IMR-90 (cell line): ENCODE measurements around the gene ISCU. TPM values are rescaled to one million over a fixed set of nuclear protein-coding genes. Genes with fewer than 3 reads are reported as not detected.

ENCODE experiments used
- ATAC-seq: fragments of 200-7000 bp; cut with Tn5 transposase; 2 replicates; pipeline ENCODE4 v1.9.1; 2020; ENCODE audit warnings: low read depth, mild to moderate bottlenecking, moderate library complexity
- BruUV-seq: library from RNA; stranded (reverse); fragments of 400-500 nt; replicated peaks from 2 replicates; lab custom pipeline; 2021; lab: Mats Ljungman, UMichigan
- CTCF ChIA-PET: fragments of 300-600 bp; formaldehyde crosslinking; extraction: SDS; loops from one replicate; lab custom pipeline; 2021; ENCODE audit warnings: antibody characterized with exemption; lab: Yijun Ruan, JAX
- POLR2A ChIA-PET: fragments of 300-600 bp; sonication (Branson Sonifier 250); formaldehyde crosslinking; loops from one replicate; lab custom pipeline; 2022; ENCODE audit warnings: antibody characterized with exemption; ENCODE audit not compliant: unreplicated experiment; lab: Charles Lee
- DNase-seq: peaks from one replicate; pipeline ENCODE4 v3.0.0; 2013
- H2AFZ ChIP-seq: replicated peaks from 2 replicates; pipeline ENCODE3; 2013; ENCODE audit warnings: low read length, mild to moderate bottlenecking; ENCODE audit not compliant: poor library complexity
- H2AK5ac ChIP-seq: 2 replicates; pipeline ENCODE4 v1.6.1; 2013; ENCODE audit warnings: low read depth, low read length, inconsistent platforms
- H2AK9ac ChIP-seq: replicated peaks from 2 replicates; pipeline ENCODE3; 2013; ENCODE audit warnings: mild to moderate bottlenecking, low read depth, low read length, moderate library complexity; ENCODE audit not compliant: poor library complexity
- H2BK120ac ChIP-seq: 2 replicates; pipeline ENCODE4 v1.6.1; 2013; ENCODE audit warnings: low read depth, low read length, inconsistent platforms
- H2BK15ac ChIP-seq: 3 replicates; pipeline ENCODE4 v1.6.1; 2013; ENCODE audit warnings: low read depth, low read length, inconsistent platforms
- H2BK20ac ChIP-seq: 2 replicates; pipeline ENCODE4 v1.6.1; 2013; ENCODE audit warnings: low read depth, mild to moderate bottlenecking, inconsistent platforms, low read length, moderate library complexity
- H2BK5ac ChIP-seq: 2 replicates; pipeline ENCODE4 v1.6.1; 2013; ENCODE audit warnings: mild to moderate bottlenecking, low read depth, low read length, inconsistent platforms; ENCODE audit not compliant: poor library complexity, severe bottlenecking
- H3K14ac ChIP-seq: replicated peaks from 2 replicates; pipeline ENCODE4 v1.6.1; 2013; ENCODE audit warnings: low read depth, low read length, inconsistent platforms
- H3K18ac ChIP-seq: 2 replicates; pipeline ENCODE4 v1.6.1; 2013; ENCODE audit warnings: low read depth, low read length, control low read depth
- H3K23ac ChIP-seq: 2 replicates; pipeline ENCODE4 v1.6.1; 2013; ENCODE audit warnings: low read depth, low read length, inconsistent platforms
- H3K27ac ChIP-seq: 2 replicates; pipeline ENCODE4 v1.5.1; 2013; ENCODE audit warnings: mild to moderate bottlenecking, control low read depth, low read length; ENCODE audit not compliant: insufficient read depth
- H3K27me3 ChIP-seq: 2 replicates; pipeline ENCODE4 v1.6.1; 2013; ENCODE audit warnings: low read length; ENCODE audit not compliant: control insufficient read depth, insufficient read depth
- H3K36me3 ChIP-seq: 2 replicates; pipeline ENCODE4 v1.6.1; 2013; ENCODE audit warnings: low read length, mixed read lengths; ENCODE audit not compliant: control insufficient read depth, insufficient read depth
- H3K4ac ChIP-seq: 2 replicates; pipeline ENCODE4 v1.6.1; 2013; ENCODE audit warnings: low read depth, low read length, inconsistent platforms
- H3K4me1 ChIP-seq: 2 replicates; pipeline ENCODE4 v1.6.1; 2013; ENCODE audit warnings: low read length, mixed read lengths; ENCODE audit not compliant: control insufficient read depth, insufficient read depth
- H3K4me2 ChIP-seq: 2 replicates; pipeline ENCODE4 v1.6.1; 2013; ENCODE audit warnings: low read depth, mild to moderate bottlenecking, control low read depth, low read length, moderate library complexity
- H3K4me3 ChIP-seq: 2 replicates; pipeline ENCODE4 v1.5.1; 2013; ENCODE audit warnings: low read depth, mild to moderate bottlenecking, control low read depth, low read length, moderate library complexity; ENCODE audit not compliant: insufficient read depth
- H3K56ac ChIP-seq: 2 replicates; pipeline ENCODE4 v1.6.1; 2013; ENCODE audit warnings: low read length, inconsistent platforms; ENCODE audit not compliant: insufficient read depth; ENCODE audit errors: extremely low read depth
- H3K79me1 ChIP-seq, 2 experiments: 2 replicates each; pipeline ENCODE4 v1.6.1; 2013; ENCODE audit warnings: low read length in 2 of 2, inconsistent platforms in 1 of 2, low read depth in 1 of 2
- H3K9ac ChIP-seq: 2 replicates; pipeline ENCODE4 v1.6.1; 2013; ENCODE audit warnings: low read depth, low read length, control low read depth
- H3K9me1 ChIP-seq: 2 replicates; pipeline ENCODE4 v1.6.1; 2013; ENCODE audit warnings: low read length, inconsistent platforms; ENCODE audit not compliant: insufficient read depth
- H3K9me3 ChIP-seq: 2 replicates; pipeline ENCODE4 v1.6.1; 2013; ENCODE audit warnings: low read length; ENCODE audit not compliant: control insufficient read depth, insufficient read depth
- H4K20me1 ChIP-seq: 2 replicates; pipeline ENCODE4 v1.6.1; 2013; ENCODE audit warnings: low read length, inconsistent platforms; ENCODE audit not compliant: insufficient read depth
- H4K5ac ChIP-seq: 2 replicates; pipeline ENCODE4 v1.6.1; 2013; ENCODE audit warnings: mild to moderate bottlenecking, low read depth, low read length, control low read depth
- H4K8ac ChIP-seq, 2 experiments: 2 replicates each; pipeline ENCODE4 v1.6.1; 2013; ENCODE audit warnings: low read depth in 2 of 2, low read length in 2 of 2, control low read depth in 1 of 2, inconsistent platforms in 1 of 2
- H4K91ac ChIP-seq: 2 replicates; pipeline ENCODE4 v1.6.1; 2013; ENCODE audit warnings: low read depth, low read length, inconsistent platforms; ENCODE audit not compliant: insufficient read depth
- CHD1 ChIP-seq: IDR thresholded peaks from 2 replicates; pipeline ENCODE4 v1.6.1; 2012; ENCODE audit warnings: low read depth, low read length, improper control_type of control experiment
- FOS ChIP-seq: fragments of 150-350 bp; IDR thresholded peaks from 2 replicates; pipeline ENCODE4 v1.6.1; 2016; ENCODE audit warnings: low read depth, low read length
- MXI1 ChIP-seq: IDR thresholded peaks from 2 replicates; pipeline ENCODE4 v1.6.1; 2012; ENCODE audit warnings: low read depth, mild to moderate bottlenecking, low read length, moderate library complexity, borderline replicate concordance
- NFE2L2 ChIP-seq: fragments of 150-350 bp; IDR thresholded peaks from 2 replicates; pipeline ENCODE4 v1.6.1; 2016; ENCODE audit warnings: low read depth, mild to moderate bottlenecking, low read length
- RAD21 ChIP-seq: IDR thresholded peaks from 2 replicates; pipeline ENCODE4 v1.6.1; 2012; ENCODE audit warnings: low read length, improper control_type of control experiment
- RCOR1 ChIP-seq: IDR thresholded peaks from 2 replicates; pipeline ENCODE4 v1.6.1; 2012; ENCODE audit warnings: mild to moderate bottlenecking, low read length, improper control_type of control experiment; ENCODE audit not compliant: insufficient replicate concordance
- RFX5 ChIP-seq: IDR thresholded peaks from 2 replicates; pipeline ENCODE4 v1.8.0; 2012; ENCODE audit warnings: low read depth, mild to moderate bottlenecking, low read length, moderate library complexity
- WGBS, 2 experiments: methylation state at CpG; one replicate each; pipeline versions ENCODE4 v1.1.5 to v1.1.7; 2013; ENCODE audit warnings: missing lambda C conversion rate in 2 of 2; ENCODE audit not compliant: insufficient read length in 1 of 2; ENCODE audit errors: extremely low coverage in 2 of 2; 5-methylcytosine and 5-hydroxymethylcytosine counted together
- dilution Hi-C: fragments of 300-500 bp; cut with HindIII; formaldehyde crosslinking; loops from one replicate; pipeline ENCODE4 v1.14.3; 2018; ENCODE audit warnings: low sequenced_read_pairs; ENCODE audit not compliant: unreplicated experiment
- in situ Hi-C: fragments of 300-500 bp; cut with MboI; formaldehyde crosslinking; loops from 3 replicates; pipeline ENCODE4 v1.14.3; 2019; ENCODE audit warnings: low sequenced_read_pairs, inconsistent platforms, mixed read lengths
- intact Hi-C: fragments of 100-400 bp; cut with micrococcal nuclease; formaldehyde crosslinking; loops from 2 replicates; pipeline ENCODE4 v1.10.0; 2022
- polyA plus RNA-seq, 3 experiments: library from polyadenylated mRNA; depleted of rRNA; stranded (reverse); fragments of >200 nt; gene quantifications; 2 replicates each; pipeline ENCODE4 v1.2.3, GENCODE V29; 2012; ENCODE audit warnings: low replicate concordance in 1 of 3
- total RNA-seq: library from RNA; depleted of rRNA; stranded (reverse); fragments of >200 nt; gene quantifications from 2 replicates; pipeline ENCODE4 v1.2.3, GENCODE V29; 2012

ISCU gene
- total and polyA plus RNA-seq, 2 of the 4 experiments (the other 2 are of a cell fraction), result 52.7 to 87.2 TPM

GRCh38 chr12:108548954-108549521, 13.4 kb upstream of the ISCU start:
- dilution Hi-C loops, result no loop called here
- no peak overlapping the region for H3K23ac ChIP-seq
- 100% methylated on average over 1 of the region's 7 CpGs; no CpG with 5 or more reads in 1 of the 2 experiments for WGBS, 2 experiments
- no peak overlapping the region for H2BK15ac ChIP-seq
- H2BK20ac ChIP-seq, result no peak overlapping the region
- no peaks in the 10 kb centered on the region for H3K27me3 ChIP-seq
- intact Hi-C loops, result no loop called here
- peaks cover 26 to 48% of the 10 kb centered on the region in 2 experiments for H3K79me1 ChIP-seq
- peaks cover 6% of the 10 kb centered on the region for H3K9me1 ChIP-seq
- H3K4ac ChIP-seq, result no peak overlapping the region
- in situ Hi-C loops, result no loop called here
- no peak overlapping the region for H3K4me2 ChIP-seq
- no peak overlapping the region for H3K9ac ChIP-seq
- no peaks in the 10 kb centered on the region for H3K4me1 ChIP-seq
- H4K8ac ChIP-seq, result no peak overlapping the region
- ChIA-PET POLR2A (no interaction called here), CTCF (interaction anchor here (1.1 kb wide), 1 partner anchor 16 kb away, joined by 4 read pairs; no protein-coding TSS in a partner anchor)
- H4K5ac ChIP-seq, result no peak overlapping the region
- H3K27ac ChIP-seq, result no peak overlapping the region
- no peak overlapping the region for H2AK5ac ChIP-seq
- peaks cover 31% of the 10 kb centered on the region for H4K20me1 ChIP-seq
- no peaks in the 10 kb centered on the region for H3K9me3 ChIP-seq
- no peak overlapping the region for H2BK5ac ChIP-seq
- peaks cover 31% of the 10 kb centered on the region for H3K36me3 ChIP-seq
- no peak overlapping the region for H3K14ac ChIP-seq
- DNase-seq (no peak), ATAC-seq (no peak)
- H3K18ac ChIP-seq, result no peak overlapping the region
- no peak overlapping the region for H3K56ac ChIP-seq
- H4K91ac ChIP-seq, result no peak overlapping the region
- H2BK120ac ChIP-seq, result no peak overlapping the region
- no peak overlapping the region for H2AFZ ChIP-seq
- no TSS peak for BruUV-seq
- H3K4me3 ChIP-seq, result no peak overlapping the region
- H2AK9ac ChIP-seq, result no peak overlapping the region
- TF ChIP-seq NFE2L2 (no peak), FOS (no peak), MXI1 (no peak), RAD21 (no peak), CHD1 (no peak), RFX5 (no peak), RCOR1 (no peak)
